PC-3 (cell line): ENCODE results near the gene ZGRF1. TPM values are rescaled to one million over a fixed set of nuclear protein-coding genes. Genes with fewer than 3 reads are reported as not detected.

ENCODE experiments used
- ATAC-seq: fragments of 200-7000 bp; cut with Tn5 transposase; 2 replicates; pipeline ENCODE4 v1.9.1; 2020; ENCODE audit warnings: mild to moderate bottlenecking, moderate library complexity
- BruUV-seq: library from RNA; stranded (reverse); fragments of 400-500 nt; replicated peaks from 2 replicates; lab custom pipeline; 2021; lab: Mats Ljungman, UMichigan
- CTCF ChIA-PET: fragments of 300-600 bp; sonication (Branson Sonifier 250); formaldehyde crosslinking; loops from one replicate; lab custom pipeline; 2022; ENCODE audit warnings: antibody characterized with exemption; lab: Charles Lee
- POLR2A ChIA-PET: fragments of 300-600 bp; sonication (Branson Sonifier 250); formaldehyde crosslinking; loops from one replicate; lab custom pipeline; 2022; ENCODE audit warnings: antibody characterized with exemption; ENCODE audit not compliant: unreplicated experiment; lab: Charles Lee
- DNase-seq: peaks from one replicate; pipeline ENCODE4 v3.0.0-alpha.2; 2015
- H2AFZ ChIP-seq: fragments of 300-600 bp; sonication (generic); 2 replicates; pipeline ENCODE4 v1.6.0; 2016; ENCODE audit warnings: antibody characterized with exemption, low read length
- H3F3A ChIP-seq: fragments of 300-600 bp; sonication (generic); one replicate; pipeline ENCODE4 v1.6.0; 2017; ENCODE audit warnings: antibody characterized with exemption, low read length, control low read depth, mild to moderate bottlenecking; ENCODE audit not compliant: unreplicated experiment
- H3K27ac ChIP-seq: fragments of 300-600 bp; sonication (generic); 2 replicates; pipeline ENCODE4 v1.5.1; 2016; ENCODE audit warnings: mild to moderate bottlenecking, low read length
- H3K27me3 ChIP-seq: fragments of 300-600 bp; sonication (generic); 2 replicates; pipeline ENCODE4 v1.6.1; 2016; ENCODE audit warnings: low read length, mixed read lengths
- H3K36me3 ChIP-seq: fragments of 300-600 bp; sonication (generic); 2 replicates; pipeline ENCODE4 v1.6.1; 2016; ENCODE audit warnings: low read depth, mixed run types, low read length, mixed read lengths
- H3K4me1 ChIP-seq: fragments of 300-600 bp; sonication (generic); 2 replicates; pipeline ENCODE4 v1.5.1; 2016; ENCODE audit warnings: low read length; ENCODE audit not compliant: insufficient read depth
- H3K4me2 ChIP-seq: fragments of 300-600 bp; sonication (generic); 2 replicates; pipeline ENCODE4 v1.6.0; 2016; ENCODE audit warnings: low read length
- H3K4me3 ChIP-seq: fragments of 300-600 bp; sonication (generic); 2 replicates; pipeline ENCODE4 v1.5.1; 2016; ENCODE audit warnings: mild to moderate bottlenecking, low read length, mixed read lengths
- H3K79me2 ChIP-seq: fragments of 300-600 bp; sonication (generic); 2 replicates; pipeline ENCODE4 v1.6.1; 2017; ENCODE audit warnings: low read length, mixed read lengths
- H3K9ac ChIP-seq: fragments of 300-600 bp; sonication (generic); 2 replicates; pipeline ENCODE4 v1.6.0; 2016; ENCODE audit warnings: mild to moderate bottlenecking, low read length
- H3K9me2 ChIP-seq: fragments of 300-600 bp; sonication (generic); replicated peaks from 2 replicates; pipeline ENCODE4 v1.6.1; 2016; ENCODE audit warnings: mixed run types, low read length, mixed read lengths
- H3K9me3 ChIP-seq: fragments of 300-600 bp; sonication (generic); 2 replicates; pipeline ENCODE4 v1.6.1; 2016; ENCODE audit warnings: low read length, mixed read lengths
- H4K20me1 ChIP-seq: fragments of 300-600 bp; sonication (generic); 2 replicates; pipeline ENCODE4 v1.6.1; 2016; ENCODE audit warnings: low read length, mixed read lengths
- EZH2 ChIP-seq: fragments of 300-600 bp; sonication (generic); IDR thresholded peaks from one replicate; pipeline ENCODE4 v1.6.1; 2017; ENCODE audit warnings: antibody characterized with exemption, mild to moderate bottlenecking, low read length; ENCODE audit not compliant: unreplicated experiment
- EZH2phosphoT487 ChIP-seq: fragments of 300-600 bp; sonication (generic); IDR thresholded peaks from 2 replicates; pipeline ENCODE4 v1.6.1; 2018; ENCODE audit warnings: mild to moderate bottlenecking, antibody characterized with exemption, low read length, borderline replicate concordance
- intact Hi-C: fragments of 100-400 bp; cut with micrococcal nuclease; formaldehyde crosslinking; loops from 2 replicates; pipeline ENCODE4 v1.9.0; 2023
- total RNA-seq: library from RNA; depleted of rRNA; stranded (reverse); fragments of >200 nt; gene quantifications from 2 replicates; pipeline ENCODE4 v1.2.3, GENCODE V29; 2014
- TF ChIP-seq, protein P1 (sequence below): fragments of 300-600 bp; sonication (generic); conservative IDR thresholded peaks from 2 replicates; pipeline ENCODE4 v1.5.1; 2017; ENCODE audit warnings: antibody characterized with exemption, low read depth, mild to moderate bottlenecking, low read length

The ZGRF1 gene
- total RNA-seq, 1 experiment from 2014 or later: 7.3 TPM

DNA sequence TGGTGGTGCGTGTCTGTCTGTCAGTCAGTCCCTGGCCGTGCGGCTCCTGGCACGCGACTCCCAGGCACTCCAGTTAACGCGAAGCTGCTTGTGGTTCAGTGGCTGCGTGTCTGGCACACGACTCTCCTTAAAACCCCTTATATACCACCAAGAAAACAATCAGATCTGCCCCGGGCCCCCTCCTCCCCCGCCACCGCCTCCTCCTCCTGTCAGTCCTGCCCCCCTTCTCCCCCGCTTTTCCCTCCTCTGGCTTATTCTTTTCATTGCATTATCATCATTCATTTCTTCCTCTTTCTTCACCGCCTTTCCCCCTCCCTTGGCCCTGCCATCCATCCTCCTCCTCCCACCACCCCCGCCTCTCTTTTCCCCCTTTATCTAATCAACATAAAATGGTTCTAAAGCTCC, 120.6 kb downstream of the ZGRF1 start, which contains the start of gene NEUROG2:
TSS of gene NEUROG2 (minus strand) at position 115 of the 405 bp plus-strand sequence. CDS start 705 bp downstream, outside the sequence.
- no peak; the same call in 1 of the 2 replicates for ATAC-seq
- TF ChIP-seq EZH2 (no peak), EZH2phosphoT487 (no peak)
- TF ChIP-seq, protein P1, sequence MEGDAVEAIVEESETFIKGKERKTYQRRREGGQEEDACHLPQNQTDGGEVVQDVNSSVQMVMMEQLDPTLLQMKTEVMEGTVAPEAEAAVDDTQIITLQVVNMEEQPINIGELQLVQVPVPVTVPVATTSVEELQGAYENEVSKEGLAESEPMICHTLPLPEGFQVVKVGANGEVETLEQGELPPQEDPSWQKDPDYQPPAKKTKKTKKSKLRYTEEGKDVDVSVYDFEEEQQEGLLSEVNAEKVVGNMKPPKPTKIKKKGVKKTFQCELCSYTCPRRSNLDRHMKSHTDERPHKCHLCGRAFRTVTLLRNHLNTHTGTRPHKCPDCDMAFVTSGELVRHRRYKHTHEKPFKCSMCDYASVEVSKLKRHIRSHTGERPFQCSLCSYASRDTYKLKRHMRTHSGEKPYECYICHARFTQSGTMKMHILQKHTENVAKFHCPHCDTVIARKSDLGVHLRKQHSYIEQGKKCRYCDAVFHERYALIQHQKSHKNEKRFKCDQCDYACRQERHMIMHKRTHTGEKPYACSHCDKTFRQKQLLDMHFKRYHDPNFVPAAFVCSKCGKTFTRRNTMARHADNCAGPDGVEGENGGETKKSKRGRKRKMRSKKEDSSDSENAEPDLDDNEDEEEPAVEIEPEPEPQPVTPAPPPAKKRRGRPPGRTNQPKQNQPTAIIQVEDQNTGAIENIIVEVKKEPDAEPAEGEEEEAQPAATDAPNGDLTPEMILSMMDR: no peak
- Histone ChIP-seq H3K27ac (no peak within 1 kb of the TSS), H3K36me3 (no peaks in the 10 kb centered on the region), H3K4me2 (peak within 1 kb of the TSS; percentile 91), H4K20me1 (no peaks in the 10 kb centered on the region), H3K9ac (no peak within 1 kb of the TSS), H3K4me1 (peaks cover 6% of the 10 kb centered on the region; the same call in 1 of the 2 replicates), H3F3A (no peaks in the 10 kb centered on the region), H3K9me2 (no peaks in the 10 kb centered on the region), H3K27me3 (peaks cover 79% of the 10 kb centered on the region), H2AFZ (peak within 1 kb of the TSS; percentile 87), H3K9me3 (no peaks in the 10 kb centered on the region), H3K4me3 (peak within 1 kb of the TSS; percentile 69), H3K79me2 (no peaks in the 10 kb centered on the region)
- no peak for DNase-seq
- ChIA-PET CTCF (no interaction called here), POLR2A (interaction anchor here (0.5 to 0.6 kb wide), 2 partner anchors 27 to 48 kb away, joined by 4 to 5 read pairs; no protein-coding TSS in a partner anchor)
- BruUV-seq: no TSS peak
- intact Hi-C loops: no loop called here

DNA sequence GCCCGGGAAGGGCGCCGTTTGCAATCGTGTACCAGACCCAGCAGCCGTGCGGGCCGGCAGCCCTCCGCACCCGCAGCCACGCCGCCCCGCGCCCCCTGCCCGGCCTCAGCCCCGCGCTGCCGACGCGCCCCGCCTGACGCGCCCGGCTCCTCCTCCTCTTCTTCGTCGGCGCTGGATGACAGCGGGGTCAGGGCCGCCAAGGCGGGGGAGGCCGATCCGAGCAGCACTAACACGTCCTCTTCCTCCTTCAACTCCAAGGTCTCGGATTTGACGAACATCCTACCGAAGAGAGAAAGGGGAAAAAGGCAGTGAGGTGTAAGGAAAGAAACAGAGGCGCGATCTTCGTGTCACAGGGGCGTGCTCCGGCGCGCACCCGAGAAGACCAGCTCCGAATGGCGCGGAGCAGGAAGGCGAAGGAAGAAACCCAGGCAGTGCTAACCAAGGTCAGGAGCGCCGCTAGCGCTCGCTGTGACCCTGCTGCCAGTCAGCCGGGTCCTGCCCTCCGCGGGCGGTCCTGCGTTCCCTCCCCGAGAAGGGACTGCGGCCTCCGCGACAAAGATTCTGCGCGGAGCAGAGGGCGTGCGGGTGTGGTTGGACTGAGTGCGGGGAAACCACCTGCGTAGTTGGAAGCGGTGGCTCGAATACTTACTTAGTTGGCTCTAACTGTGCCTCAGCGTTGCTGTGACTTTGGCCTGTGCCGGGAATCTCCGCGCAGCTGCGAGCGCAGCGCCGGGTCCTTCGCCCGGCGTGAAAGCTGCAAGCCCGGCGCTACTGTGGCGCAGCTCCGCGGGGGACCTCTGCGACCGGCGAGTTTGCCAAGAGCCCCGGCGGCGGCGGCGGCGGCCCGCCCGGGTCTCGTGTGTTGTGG, 121.3 kb downstream of the ZGRF1 start:
- Histone ChIP-seq H4K20me1 (no peaks in the 10 kb centered on the region), H3K27ac (no peak overlapping the region), H3K9ac (no peak overlapping the region), H3K9me2 (no peaks in the 10 kb centered on the region), H2AFZ (peak overlapping the region; percentile 87), H3K4me1 (peaks cover 6% of the 10 kb centered on the region; the same call in 1 of the 2 replicates), H3K4me2 (peak overlapping the region; percentile 91), H3K79me2 (no peaks in the 10 kb centered on the region), H3F3A (no peaks in the 10 kb centered on the region), H3K4me3 (peak overlapping the region; percentile 69), H3K9me3 (no peaks in the 10 kb centered on the region), H3K27me3 (peaks cover 78% of the 10 kb centered on the region), H3K36me3 (no peaks in the 10 kb centered on the region)
- no TSS peak for BruUV-seq
- DNase-seq: peak; percentile 18
- POLR2A ChIA-PET: interaction anchor here (0.5 kb wide), 1 partner anchor 48 kb away, joined by 5 read pairs; no protein-coding TSS in a partner anchor
- intact Hi-C loops: no loop called here
- TF ChIP-seq EZH2phosphoT487 (no peak), EZH2 (no peak)
- TF ChIP-seq, protein P1: no peak
- ATAC-seq: peak; percentile 61
- CTCF ChIA-PET: no interaction called here
